ENCODE measurements around the gene PECR.
"Not testable (repeated sequence)": the region's sequence is repeated elsewhere in the genome, so short reads cannot be mapped to it uniquely, and the experiment has no call there.

Gene PECR

DNA sequence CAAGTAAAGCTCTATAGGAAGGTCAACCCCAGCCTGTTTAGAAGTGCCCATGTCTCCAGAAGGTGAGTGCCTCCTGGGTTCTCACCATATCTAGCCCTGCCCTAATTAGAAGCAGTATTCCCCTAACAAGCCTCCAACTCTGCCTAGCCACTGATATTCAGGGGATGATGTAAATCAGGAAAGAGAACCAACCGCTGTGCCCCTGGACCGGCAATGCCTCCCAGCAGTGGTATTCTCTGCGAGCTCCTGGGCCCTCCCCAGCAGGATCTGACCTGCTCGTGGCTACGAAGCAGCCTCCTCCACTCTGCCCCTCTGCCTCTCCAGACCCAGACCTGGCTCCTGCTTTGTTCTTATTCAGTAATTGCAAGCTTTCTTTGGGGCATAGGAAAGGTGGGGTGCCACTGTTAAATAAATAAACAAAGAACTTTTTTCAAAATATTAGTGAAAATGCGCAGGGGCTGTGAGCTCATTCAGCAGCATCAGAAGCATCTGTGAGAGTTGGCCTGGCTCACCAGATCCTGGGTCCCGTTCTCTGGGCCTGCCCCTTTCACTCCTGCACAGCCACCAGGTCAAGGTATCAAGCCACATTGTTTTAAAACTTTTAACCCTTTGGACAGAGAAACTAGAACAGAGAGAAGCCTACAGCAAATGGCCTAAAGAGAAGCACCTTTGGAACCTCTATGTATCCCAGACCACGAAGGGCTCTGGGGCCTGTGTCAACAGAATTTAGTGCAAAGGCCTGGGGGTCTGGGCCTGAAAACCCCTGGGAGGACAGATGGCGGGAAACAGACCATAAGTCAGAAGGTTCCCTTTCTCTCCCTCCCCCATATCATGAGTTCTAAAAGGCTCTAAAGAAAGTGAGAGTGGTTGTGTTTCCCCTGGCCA is 80.2 kb downstream of the PECR start:
- peaks cover 2% of the 10 kb centered on the region for H3K36me3 Mint-ChIP-seq (ENCODE audit: low read depth)
- no peaks in the 10 kb centered on the region for H3K27me3 Mint-ChIP-seq
- H3K4me1 Mint-ChIP-seq = peaks cover 44% of the 10 kb centered on the region
- no peak for DNase-seq
- H3K9me3 Mint-ChIP-seq = no peaks in the 10 kb centered on the region
- no peak overlapping the region for H3K27ac Mint-ChIP-seq
- ATAC-seq = no peak
- H3K4me3 Mint-ChIP-seq = no peak overlapping the region

- Mint-ChIP-seq H3K4me3 (no peak overlapping the region), H3K9me3 (no peaks in the 10 kb centered on the region), H3K36me3 (ENCODE audit: low read depth) (peaks cover 17% of the 10 kb centered on the region), H3K27me3 (no peaks in the 10 kb centered on the region), H3K4me1 (peaks cover 17% of the 10 kb centered on the region), H3K27ac (no peak overlapping the region)
- DNase-seq (no peak), ATAC-seq (no peak)
Observed at GRCh38 chr2:215998636-215999035, 83.0 kb downstream of the PECR start.

GRCh38 chr2:215997219-215997618 is 84.4 kb downstream of the PECR start:
- Mint-ChIP-seq H3K4me1 (peaks cover 5% of the 10 kb centered on the region), H3K4me3 (no peak overlapping the region), H3K27ac (no peak overlapping the region), H3K36me3 (ENCODE audit: low read depth) (peaks cover 28% of the 10 kb centered on the region), H3K27me3 (no peaks in the 10 kb centered on the region), H3K9me3 (no peaks in the 10 kb centered on the region)
- DNase-seq (no peak), ATAC-seq (no peak)

- H3K27me3 Mint-ChIP-seq = no peaks in the 10 kb centered on the region
- peaks cover 8% of the 10 kb centered on the region for H3K9me3 Mint-ChIP-seq
- H3K4me3 Mint-ChIP-seq = no peak overlapping the region
- ATAC-seq (no peak), DNase-seq (no peak)
- H3K27ac Mint-ChIP-seq = no peak overlapping the region
- H3K4me1 Mint-ChIP-seq = peaks cover 3% of the 10 kb centered on the region
- peaks cover 48% of the 10 kb centered on the region for H3K36me3 Mint-ChIP-seq (ENCODE audit: low read depth)
Observed at GRCh38 chr2:215994911-215995310, 86.7 kb downstream of the PECR start.

- not testable (repeated sequence) for DNase-seq, H3K4me1 Mint-ChIP-seq, H3K4me3 Mint-ChIP-seq, H3K27ac Mint-ChIP-seq, H3K27me3 Mint-ChIP-seq, ATAC-seq
- Mint-ChIP-seq H3K36me3 (ENCODE audit: low read depth) (peaks cover 62% of the 10 kb centered on the region), H3K9me3 (peaks cover 26% of the 10 kb centered on the region)
Observed at GRCh38 chr2:215988556-215989207, 92.9 kb downstream of the PECR start.
